Measurements from ENCODE around the gene POU2AF1.

GRCh38 chr11:111305162-111305802 lies 73.8 kb downstream of the POU2AF1 start:
- TF ChIP-seq POLR2A (IDR thresholded peaks at IDR 0.05) (no peak), CTCF (IDR thresholded peaks at IDR 0.05) (no peak)

Data from adrenal gland (tissue), 5 donors.